ENCODE measurements around the gene AUTS2. TPM values are rescaled to one million over a fixed set of nuclear protein-coding genes. Genes with fewer than 3 reads are reported as not detected.

The AUTS2 gene
- total RNA-seq, 4 donors from 2014 or later: 29.8 to 114 (median 59.4) TPM

- in situ Hi-C loops (cut with MboI; ENCODE audit: low pct_ligation_motif_present in 1 of 4, low pct_unique_long_range_greater_than_20kb in 1 of 4, low sequenced_read_pairs in 3 of 4) (no loop called here), intact Hi-C loops (cut with DNase I; ENCODE audit: low total_unique reads) (no loop called here)
- Histone ChIP-seq H3K9me3 (no peaks in the 10 kb centered on the region), H3K4me1 (no peaks in the 10 kb centered on the region), H3K27me3 (no peaks in the 10 kb centered on the region), H3K27ac (no peak overlapping the region), H3K36me3 (no peaks in the 10 kb centered on the region), H3K4me3 (no peak overlapping the region)
- TF ChIP-seq POLR2A (IDR thresholded peaks at IDR 0.05) (no peak), CTCF (IDR thresholded peaks at IDR 0.05) (no peak), EP300 (IDR thresholded peaks at IDR 0.05; ENCODE audit: low read depth) (no peak), POLR2AphosphoS5 (IDR thresholded peaks at IDR 0.05) (no peak)
- no peak for DNase-seq
- 77 to 85% methylated on average over 3 to 7 of the region's 7 CpGs for WGBS, 2 donors (ENCODE audit: low coverage in 1 of 2)
Observed at GRCh38 chr7:70492625-70493024, 894.4 kb downstream of the AUTS2 start.

GRCh38 chr7:70494225-70495032 lies 896.2 kb downstream of the AUTS2 start:
- Histone ChIP-seq H3K4me1 (no peaks in the 10 kb centered on the region), H3K27ac (no peak overlapping the region), H3K27me3 (no peaks in the 10 kb centered on the region), H3K4me3 (no peak overlapping the region), H3K36me3 (no peaks in the 10 kb centered on the region), H3K9me3 (no peaks in the 10 kb centered on the region)
- DNase-seq: no peak
- intact Hi-C loops (cut with DNase I; ENCODE audit: low total_unique reads): no loop called here
- in situ Hi-C loops (cut with MboI; ENCODE audit: low pct_ligation_motif_present in 1 of 4, low pct_unique_long_range_greater_than_20kb in 1 of 4, low sequenced_read_pairs in 3 of 4): no loop called here
- TF ChIP-seq POLR2AphosphoS5 (IDR thresholded peaks at IDR 0.05): no peak
- TF ChIP-seq POLR2A (IDR thresholded peaks at IDR 0.05): no peak
- TF ChIP-seq EP300 (IDR thresholded peaks at IDR 0.05; ENCODE audit: low read depth): no peak
- TF ChIP-seq CTCF (IDR thresholded peaks at IDR 0.05): no peak
- 82 to 83% methylated on average over 1 to 6 of the region's 6 CpGs for WGBS, 2 donors (ENCODE audit: low coverage in 1 of 2)

GRCh38 chr7:70495033-70495376 lies 896.7 kb downstream of the AUTS2 start:
- H3K36me3 ChIP-seq: no peaks in the 10 kb centered on the region
- H3K9me3 ChIP-seq: no peaks in the 10 kb centered on the region
- in situ Hi-C loops (cut with MboI; ENCODE audit: low pct_ligation_motif_present in 1 of 4, low pct_unique_long_range_greater_than_20kb in 1 of 4, low sequenced_read_pairs in 3 of 4) (no loop called here), intact Hi-C loops (cut with DNase I; ENCODE audit: low total_unique reads) (no loop called here)
- no peak overlapping the region for H3K27ac ChIP-seq
- H3K27me3 ChIP-seq: no peaks in the 10 kb centered on the region
- no peak for TF ChIP-seq POLR2A (IDR thresholded peaks at IDR 0.05)
- TF ChIP-seq CTCF (IDR thresholded peaks at IDR 0.05): no peak
- no peak for TF ChIP-seq POLR2AphosphoS5 (IDR thresholded peaks at IDR 0.05)
- TF ChIP-seq EP300 (IDR thresholded peaks at IDR 0.05; ENCODE audit: low read depth): no peak
- no peaks in the 10 kb centered on the region for H3K4me1 ChIP-seq
- DNase-seq: no peak
- H3K4me3 ChIP-seq: no peak overlapping the region
- WGBS, 2 donors (ENCODE audit: low coverage in 1 of 2): 80 to 83% methylated on average over 2 to 3 of the region's 3 CpGs

GRCh38 chr7:70497793-70498192 lies 899.5 kb downstream of the AUTS2 start:
- 83 to 90% methylated on average over 1 to 2 of the region's 2 CpGs for WGBS, 2 donors (ENCODE audit: low coverage in 1 of 2)
- no peaks in the 10 kb centered on the region for H3K27me3 ChIP-seq
- no peak overlapping the region for H3K4me3 ChIP-seq
- no peak for DNase-seq
- TF ChIP-seq POLR2AphosphoS5 (IDR thresholded peaks at IDR 0.05) (no peak), CTCF (IDR thresholded peaks at IDR 0.05) (no peak), POLR2A (IDR thresholded peaks at IDR 0.05) (no peak), EP300 (IDR thresholded peaks at IDR 0.05; ENCODE audit: low read depth) (no peak)
- intact Hi-C loops (cut with DNase I; ENCODE audit: low total_unique reads): no loop called here
- no peaks in the 10 kb centered on the region for H3K4me1 ChIP-seq
- H3K27ac ChIP-seq: no peak overlapping the region
- in situ Hi-C loops (cut with MboI; ENCODE audit: low pct_ligation_motif_present in 1 of 4, low pct_unique_long_range_greater_than_20kb in 1 of 4, low sequenced_read_pairs in 3 of 4): no loop called here
- H3K9me3 ChIP-seq: no peaks in the 10 kb centered on the region
- no peaks in the 10 kb centered on the region for H3K36me3 ChIP-seq
